SK-N-SH treated with all-trans-retinoic acid at 6 μM for 48 hours (cell line): ENCODE results near the gene ACOT7.

Experiments used
- ARNTL ChIP-seq: fragments of 450-650 bp; formaldehyde crosslinking; IDR thresholded peaks from 2 replicates; pipeline ENCODE4 v1.5.0; 2020; ENCODE audit warnings: low read depth, mild to moderate bottlenecking, moderate library complexity, borderline replicate concordance
- RARB ChIP-seq: fragments of 250-450 bp; sonication (Bioruptor Pico); IDR thresholded peaks from 2 replicates; pipeline ENCODE4 v1.8.0; 2021; ENCODE audit warnings: mild to moderate bottlenecking, moderate library complexity
- TCF4 ChIP-seq: fragments of 250-450 bp; sonication (Bioruptor Pico); IDR thresholded peaks from 2 replicates; pipeline ENCODE4 v1.8.0; 2021; ENCODE audit warnings: mild to moderate bottlenecking, moderate library complexity, borderline replicate concordance
- TF ChIP-seq, protein P1 (sequence below): fragments of 250-450 bp; sonication (Bioruptor Pico); IDR thresholded peaks from 2 replicates; pipeline ENCODE4 v1.8.0; 2021; ENCODE audit warnings: low read depth, mild to moderate bottlenecking, moderate library complexity, borderline replicate concordance
- TF ChIP-seq, protein P2 (sequence below): fragments of 250-450 bp; sonication (Bioruptor Pico); IDR thresholded peaks from 2 replicates; pipeline ENCODE4 v1.5.1; 2021; ENCODE audit warnings: mild to moderate bottlenecking, moderate library complexity
- TF ChIP-seq, protein P3 (sequence below): fragments of 250-450 bp; sonication (Bioruptor Pico); IDR thresholded peaks from 2 replicates; pipeline ENCODE4 v1.5.1; 2020; ENCODE audit warnings: low read depth, mild to moderate bottlenecking, moderate library complexity

DNA sequence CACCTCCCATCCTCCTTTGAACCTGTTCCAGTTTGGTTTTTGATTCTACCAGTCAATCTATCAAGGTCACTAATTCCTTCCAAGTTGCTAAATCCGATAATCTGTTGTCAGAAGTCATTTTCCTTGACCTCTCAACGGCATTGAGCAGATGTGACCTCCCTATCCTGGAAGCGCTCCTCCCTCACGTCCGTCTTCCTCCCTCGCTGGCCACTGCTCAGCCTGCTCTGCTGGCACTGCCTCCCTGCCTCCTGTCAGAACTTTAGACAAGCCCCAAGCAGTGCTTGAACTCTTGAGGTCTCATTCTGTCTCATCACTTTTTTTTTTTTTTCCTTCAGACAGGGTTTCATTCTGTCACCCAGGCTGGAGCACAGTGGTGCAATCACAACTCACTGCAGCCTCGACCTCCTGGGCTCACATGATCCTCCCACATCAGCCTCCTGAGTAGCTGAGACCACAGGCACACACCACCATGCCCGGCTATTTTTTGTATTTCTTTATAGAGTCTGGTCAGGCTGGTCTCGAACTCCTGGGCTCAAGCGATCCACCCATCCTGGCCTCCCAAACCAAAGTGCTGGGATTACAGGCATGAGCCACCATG lies 4.4 kb upstream of the ACOT7 start:
- TF ChIP-seq TCF4 (CRISPR knock-in tag): no peak
- TF ChIP-seq, protein P1, sequence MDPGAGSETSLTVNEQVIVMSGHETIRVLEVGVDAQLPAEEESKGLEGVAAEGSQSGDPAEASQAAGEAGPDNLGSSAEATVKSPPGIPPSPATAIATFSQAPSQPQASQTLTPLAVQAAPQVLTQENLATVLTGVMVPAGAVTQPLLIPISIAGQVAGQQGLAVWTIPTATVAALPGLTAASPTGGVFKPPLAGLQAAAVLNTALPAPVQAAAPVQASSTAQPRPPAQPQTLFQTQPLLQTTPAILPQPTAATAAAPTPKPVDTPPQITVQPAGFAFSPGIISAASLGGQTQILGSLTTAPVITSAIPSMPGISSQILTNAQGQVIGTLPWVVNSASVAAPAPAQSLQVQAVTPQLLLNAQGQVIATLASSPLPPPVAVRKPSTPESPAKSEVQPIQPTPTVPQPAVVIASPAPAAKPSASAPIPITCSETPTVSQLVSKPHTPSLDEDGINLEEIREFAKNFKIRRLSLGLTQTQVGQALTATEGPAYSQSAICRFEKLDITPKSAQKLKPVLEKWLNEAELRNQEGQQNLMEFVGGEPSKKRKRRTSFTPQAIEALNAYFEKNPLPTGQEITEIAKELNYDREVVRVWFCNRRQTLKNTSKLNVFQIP (CRISPR knock-in tag): no peak
- TF ChIP-seq, protein P2, sequence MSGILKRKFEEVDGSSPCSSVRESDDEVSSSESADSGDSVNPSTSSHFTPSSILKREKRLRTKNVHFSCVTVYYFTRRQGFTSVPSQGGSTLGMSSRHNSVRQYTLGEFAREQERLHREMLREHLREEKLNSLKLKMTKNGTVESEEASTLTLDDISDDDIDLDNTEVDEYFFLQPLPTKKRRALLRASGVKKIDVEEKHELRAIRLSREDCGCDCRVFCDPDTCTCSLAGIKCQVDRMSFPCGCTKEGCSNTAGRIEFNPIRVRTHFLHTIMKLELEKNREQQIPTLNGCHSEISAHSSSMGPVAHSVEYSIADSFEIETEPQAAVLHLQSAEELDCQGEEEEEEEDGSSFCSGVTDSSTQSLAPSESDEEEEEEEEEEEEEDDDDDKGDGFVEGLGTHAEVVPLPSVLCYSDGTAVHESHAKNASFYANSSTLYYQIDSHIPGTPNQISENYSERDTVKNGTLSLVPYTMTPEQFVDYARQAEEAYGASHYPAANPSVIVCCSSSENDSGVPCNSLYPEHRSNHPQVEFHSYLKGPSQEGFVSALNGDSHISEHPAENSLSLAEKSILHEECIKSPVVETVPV (CRISPR knock-in tag): no peak
- TF ChIP-seq RARB: no peak
- no peak for TF ChIP-seq ARNTL
- TF ChIP-seq, protein P3, sequence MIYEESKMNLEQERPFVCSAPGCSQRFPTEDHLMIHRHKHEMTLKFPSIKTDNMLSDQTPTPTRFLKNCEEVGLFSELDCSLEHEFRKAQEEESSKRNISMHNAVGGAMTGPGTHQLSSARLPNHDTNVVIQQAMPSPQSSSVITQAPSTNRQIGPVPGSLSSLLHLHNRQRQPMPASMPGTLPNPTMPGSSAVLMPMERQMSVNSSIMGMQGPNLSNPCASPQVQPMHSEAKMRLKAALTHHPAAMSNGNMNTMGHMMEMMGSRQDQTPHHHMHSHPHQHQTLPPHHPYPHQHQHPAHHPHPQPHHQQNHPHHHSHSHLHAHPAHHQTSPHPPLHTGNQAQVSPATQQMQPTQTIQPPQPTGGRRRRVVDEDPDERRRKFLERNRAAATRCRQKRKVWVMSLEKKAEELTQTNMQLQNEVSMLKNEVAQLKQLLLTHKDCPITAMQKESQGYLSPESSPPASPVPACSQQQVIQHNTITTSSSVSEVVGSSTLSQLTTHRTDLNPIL (CRISPR knock-in tag): no peak
